Iris pigment epithelial cell (primary cell): ENCODE measurements around the gene EHD1.

Source experiments
- DNase-seq: peaks from one replicate; pipeline ENCODE4 v3.0.0-alpha.2; 2011; ENCODE audit warnings: low read depth

The EHD1 gene

DNA sequence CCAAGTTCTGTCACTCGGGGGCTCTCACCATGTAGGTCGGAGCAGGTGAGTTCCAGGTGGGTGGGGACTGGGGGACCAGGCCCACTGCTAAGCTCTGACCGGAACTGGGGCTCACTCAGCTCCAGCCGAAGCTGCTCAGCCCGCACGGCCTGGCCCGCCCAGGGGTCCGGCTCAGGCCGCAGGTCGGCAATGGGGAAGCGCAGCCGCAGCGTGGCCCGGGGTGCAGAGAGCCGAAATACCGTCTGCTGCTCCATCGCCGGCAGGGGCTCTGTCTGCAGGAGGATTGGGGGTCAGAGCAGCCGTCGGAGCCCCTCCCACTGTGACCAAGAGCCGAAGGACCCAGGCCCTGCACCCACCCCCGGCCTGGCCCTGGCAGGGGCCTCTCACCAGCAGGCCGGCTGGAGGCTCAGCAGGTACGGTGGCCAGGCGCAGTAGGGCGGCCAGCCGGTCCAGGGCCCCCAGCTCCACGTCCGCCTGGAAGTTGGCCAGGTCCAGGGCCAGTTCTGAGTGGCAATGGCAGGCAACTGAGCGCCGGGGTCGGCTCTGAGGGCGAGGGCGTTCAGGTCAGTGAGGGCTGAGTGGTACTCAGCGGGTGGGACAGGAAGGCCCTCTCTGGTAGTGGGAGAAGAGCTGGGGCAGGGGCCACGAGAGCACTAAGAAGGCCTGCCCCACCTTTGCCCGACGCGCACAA, 31.4 kb upstream of the EHD1 start:
- DNase-seq = no peak

GRCh38 chr11:64908766-64909165, 30.3 kb upstream of the EHD1 start:
- no peak for DNase-seq

- DNase-seq = no peak
Measured at GRCh38 chr11:64906314-64906635, 27.9 kb upstream of the EHD1 start.

DNA sequence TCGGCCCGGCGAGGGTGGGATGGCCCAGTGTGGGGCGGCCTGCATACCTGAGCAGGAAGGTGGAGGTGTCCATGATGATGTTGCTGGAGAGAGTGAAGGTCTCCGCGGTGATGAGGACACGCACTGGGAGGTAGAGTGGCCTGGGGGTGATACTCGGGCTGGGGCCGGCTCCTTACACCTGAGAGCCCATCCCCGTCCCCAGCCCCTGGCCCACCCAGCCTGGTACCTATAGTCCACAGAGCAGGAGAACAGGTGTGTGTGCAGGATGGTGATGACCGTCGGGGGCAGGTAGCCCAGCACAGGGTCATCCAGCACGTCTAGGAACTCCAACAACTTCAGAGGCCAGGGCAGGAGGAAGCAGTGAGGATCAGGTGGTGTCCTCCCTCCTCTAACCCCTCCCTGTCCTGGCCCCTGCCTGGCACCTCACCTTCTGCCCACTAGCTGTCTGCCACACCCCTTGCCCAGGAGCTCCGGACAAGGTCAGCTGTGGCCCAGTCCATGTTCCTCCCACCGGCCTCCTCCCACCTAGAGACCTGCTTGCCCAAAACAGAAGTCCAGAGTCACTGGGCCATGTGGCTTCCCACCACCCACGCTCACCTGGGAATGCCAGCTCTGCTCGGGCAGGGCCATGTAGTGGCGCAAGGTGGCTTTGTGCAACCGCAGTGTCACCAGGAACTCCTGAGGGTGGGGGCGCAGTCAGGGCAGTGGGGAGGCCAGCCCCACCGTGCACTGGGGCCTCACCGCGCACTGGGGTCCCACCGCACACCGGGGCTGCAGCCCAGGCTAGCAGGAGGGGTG, 27.3 kb upstream of the EHD1 start:
- DNase-seq = no peak

- no peak for DNase-seq
Measured at GRCh38 chr11:64903291-64903833, 24.9 kb upstream of the EHD1 start.

- DNase-seq = no peak
Measured at GRCh38 chr11:64902102-64902900, 23.9 kb upstream of the EHD1 start.

GRCh38 chr11:64900774-64901173, 22.4 kb upstream of the EHD1 start:
- no peak for DNase-seq

- DNase-seq = peak; percentile 18
Measured at GRCh38 chr11:64900263-64900678, 21.9 kb upstream of the EHD1 start.

GRCh38 chr11:64898541-64898940, 20.1 kb upstream of the EHD1 start:
- DNase-seq = no peak

GRCh38 chr11:64898076-64898445, 19.6 kb upstream of the EHD1 start:
- no peak for DNase-seq

DNA sequence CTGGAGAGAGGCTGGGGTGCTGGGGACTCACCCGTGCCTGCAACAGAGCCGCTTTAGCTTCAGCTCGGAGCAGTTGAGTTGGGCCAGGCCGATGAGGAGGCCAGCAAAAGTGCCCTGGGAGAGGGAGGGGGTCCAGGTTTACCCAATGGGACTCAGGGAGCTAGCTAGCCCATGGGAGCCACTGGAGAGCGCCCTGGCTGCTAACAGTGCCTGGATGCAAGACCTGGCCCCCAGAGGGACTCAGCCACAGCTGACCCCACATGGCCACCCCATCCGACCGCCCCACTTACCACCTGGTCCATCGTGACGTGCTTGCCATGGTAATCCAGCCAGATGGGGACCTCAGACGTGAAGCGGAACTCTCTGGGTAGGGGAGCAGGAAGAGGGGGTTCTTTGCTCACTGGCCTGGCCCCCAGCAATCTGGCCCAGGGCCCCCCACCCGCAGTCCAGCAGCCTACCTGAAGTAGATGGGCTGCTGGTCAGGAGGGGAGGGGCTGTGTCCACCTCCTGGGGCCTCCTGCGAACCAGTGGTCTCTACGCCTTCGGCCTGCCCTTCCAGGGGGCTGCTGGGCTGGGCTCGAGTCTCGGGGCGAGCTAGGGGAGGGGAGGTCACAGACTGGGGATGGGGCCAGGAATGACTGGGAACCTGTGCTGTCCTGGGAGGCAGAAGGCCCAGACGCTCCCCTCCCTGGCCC, 19.1 kb upstream of the EHD1 start:
- no peak for DNase-seq

DNA sequence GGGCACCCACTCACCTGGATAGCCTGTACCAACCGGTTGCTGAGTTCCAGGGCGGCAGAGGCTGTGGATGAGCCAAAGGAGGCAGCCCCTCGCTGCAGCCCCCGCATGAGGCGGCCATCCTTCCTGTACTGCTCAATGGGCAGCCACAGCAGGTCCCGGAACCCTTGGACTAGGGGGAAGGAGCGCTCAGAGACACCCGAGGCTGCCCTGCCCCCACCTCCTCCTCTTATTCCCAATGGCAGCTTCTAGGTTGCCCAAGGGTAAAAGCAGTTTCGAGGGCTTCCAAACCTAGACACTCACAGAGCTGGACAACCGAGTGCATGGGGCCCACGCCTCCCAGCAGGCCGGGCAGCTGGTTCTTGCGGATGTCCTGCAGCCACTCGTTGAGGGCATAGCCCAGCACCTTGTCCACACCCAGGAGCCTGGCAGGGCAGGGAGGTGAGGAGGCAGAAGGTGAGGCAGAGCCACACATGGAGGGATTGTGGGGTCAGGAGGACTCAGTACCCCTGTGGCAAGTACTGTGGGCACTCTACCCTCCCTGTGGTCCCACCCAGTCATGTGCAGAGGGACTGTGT, 18.1 kb upstream of the EHD1 start:
- no peak for DNase-seq

DNA sequence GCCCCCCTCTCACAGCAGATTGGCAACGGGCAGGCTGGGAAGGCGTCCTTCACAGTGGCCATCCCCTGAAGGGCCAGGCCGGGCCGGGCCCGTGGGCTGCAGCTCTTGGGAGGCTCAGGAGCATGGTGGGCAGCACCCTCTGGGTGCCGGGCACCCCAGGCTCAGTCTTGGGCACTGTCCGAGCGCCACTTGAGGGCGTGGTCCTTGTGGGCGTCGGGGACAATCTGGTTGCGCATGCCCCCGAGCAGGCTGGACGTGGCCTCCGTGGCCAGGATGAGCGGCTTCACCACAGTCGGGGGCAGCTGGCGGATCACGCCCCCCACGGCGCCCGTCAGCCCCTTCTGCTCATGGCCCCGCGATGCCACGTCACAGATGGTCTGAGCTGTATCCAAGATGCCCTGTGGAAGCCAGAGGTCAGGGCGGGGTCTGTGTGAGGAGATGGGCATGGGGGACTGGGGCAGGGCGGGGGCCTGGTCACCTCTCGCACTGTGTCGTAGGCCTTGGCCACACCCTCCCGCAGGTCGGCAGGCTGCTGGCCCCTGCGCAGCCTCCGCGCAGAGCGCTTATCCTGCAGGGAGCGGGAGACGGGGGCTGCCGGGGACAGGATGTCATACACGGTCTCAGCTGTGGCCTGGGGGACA, 16.5 kb upstream of the EHD1 start:
- no peak for DNase-seq

- DNase-seq = peak; percentile 42
Measured at GRCh38 chr11:64894070-64894811, 15.8 kb upstream of the EHD1 start.

GRCh38 chr11:64893194-64894069, 15.0 kb upstream of the EHD1 start:
- no peak for DNase-seq

DNA sequence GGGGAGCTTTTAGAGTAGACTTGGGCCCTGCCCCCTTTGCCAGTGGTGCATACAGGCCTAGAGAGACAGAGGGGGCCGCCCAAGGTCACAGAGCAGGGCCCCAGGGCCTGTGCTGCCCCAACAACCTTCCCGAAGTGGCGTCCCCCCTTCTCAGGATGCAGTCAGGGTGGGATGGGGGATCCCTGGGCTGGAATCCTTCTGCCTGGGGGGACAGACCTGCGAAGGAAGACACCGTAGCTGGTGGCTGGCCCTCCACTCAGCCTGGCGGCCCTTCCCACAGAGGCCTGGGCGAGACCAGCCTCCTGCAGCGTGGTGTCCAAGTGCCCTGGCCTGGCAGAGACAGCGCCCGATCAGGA, 14.4 kb upstream of the EHD1 start:
- DNase-seq = no peak

- no peak for DNase-seq
Measured at GRCh38 chr11:64892411-64892831, 14.0 kb upstream of the EHD1 start.

- no peak for DNase-seq
Measured at GRCh38 chr11:64891880-64892279, 13.5 kb upstream of the EHD1 start.

DNA sequence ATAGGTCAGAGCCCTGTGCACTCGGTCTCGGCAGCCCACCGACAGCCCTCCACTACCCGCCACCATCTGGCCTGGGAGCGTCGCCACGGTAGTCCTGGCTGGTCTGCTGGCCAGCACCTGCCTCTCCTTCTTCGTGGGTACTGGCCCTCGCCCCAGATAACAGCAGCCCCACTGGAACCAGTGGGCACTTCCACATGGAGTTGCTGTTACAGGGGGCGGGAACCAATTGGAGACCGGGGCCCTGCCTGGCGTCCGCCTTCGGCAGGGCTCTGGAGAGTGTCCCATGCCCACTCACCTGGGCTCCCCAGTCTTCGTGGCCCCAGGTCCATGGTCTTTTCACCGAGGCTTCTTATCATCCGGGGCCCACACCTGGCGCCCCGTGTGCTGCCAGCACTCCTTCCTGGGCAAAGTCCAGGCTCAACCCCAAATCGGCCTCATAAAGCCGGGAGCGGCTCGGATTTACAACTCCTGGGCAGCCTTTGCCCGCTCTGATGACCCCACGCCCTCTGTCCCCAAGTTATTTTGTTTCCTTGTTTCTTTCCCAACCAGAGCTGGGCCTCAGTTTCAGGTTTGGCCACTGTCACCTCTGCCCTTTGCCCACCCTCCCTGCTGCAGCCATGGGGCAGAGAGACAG, 12.9 kb upstream of the EHD1 start:
- DNase-seq = no peak
